SJSA1 (cell line): ENCODE data around the gene GNG14. TPM values are rescaled to one million over a fixed set of nuclear protein-coding genes. Genes with fewer than 3 reads are reported as not detected.
A peak's percentile ranks its signal among the peaks of the same experiment; 100 is the strongest.

ENCODE experiments used
- DNase-seq, 2 experiments: peaks; one replicate each; pipeline ENCODE4 v3.0.0-alpha.2; 2015 to 2020; ENCODE audit warnings: low spot score in 2 of 2, low read depth in 1 of 2
- H3K27ac ChIP-seq: fragments of 250-450 bp; sonication (Bioruptor Pico); 2 replicates; pipeline ENCODE4 v1.5.1; 2020; ENCODE audit warnings: mild to moderate bottlenecking, moderate library complexity
- H3K27me3 ChIP-seq: fragments of 250-450 bp; sonication (Bioruptor Pico); replicated peaks from 2 replicates; pipeline ENCODE4 v1.5.1; 2020; ENCODE audit warnings: mild to moderate bottlenecking, moderate library complexity
- H3K36me3 ChIP-seq: fragments of 250-450 bp; sonication (Bioruptor Pico); 2 replicates; pipeline ENCODE4 v1.5.1; 2020; ENCODE audit warnings: mild to moderate bottlenecking
- H3K4me1 ChIP-seq: fragments of 250-450 bp; sonication (Bioruptor Pico); replicated peaks from 2 replicates; pipeline ENCODE4 v1.6.1; 2021; ENCODE audit warnings: mild to moderate bottlenecking
- H3K4me3 ChIP-seq: fragments of 250-450 bp; sonication (Bioruptor Pico); 2 replicates; pipeline ENCODE4 v1.5.1; 2020; ENCODE audit warnings: mild to moderate bottlenecking
- H3K9me3 ChIP-seq: fragments of 250-450 bp; sonication (Bioruptor Pico); replicated peaks from 2 replicates; pipeline ENCODE4 v1.5.1; 2020; ENCODE audit warnings: mild to moderate bottlenecking
- total RNA-seq: library from RNA; depleted of rRNA; stranded (reverse); fragments of >200 nt; shearing (Covaris generic); gene quantifications from 2 replicates; pipeline ENCODE4 v1.2.3, GENCODE V29; 2014

GNG14 gene
- total RNA-seq, 1 experiment from 2014 or later = not detected

DNA sequence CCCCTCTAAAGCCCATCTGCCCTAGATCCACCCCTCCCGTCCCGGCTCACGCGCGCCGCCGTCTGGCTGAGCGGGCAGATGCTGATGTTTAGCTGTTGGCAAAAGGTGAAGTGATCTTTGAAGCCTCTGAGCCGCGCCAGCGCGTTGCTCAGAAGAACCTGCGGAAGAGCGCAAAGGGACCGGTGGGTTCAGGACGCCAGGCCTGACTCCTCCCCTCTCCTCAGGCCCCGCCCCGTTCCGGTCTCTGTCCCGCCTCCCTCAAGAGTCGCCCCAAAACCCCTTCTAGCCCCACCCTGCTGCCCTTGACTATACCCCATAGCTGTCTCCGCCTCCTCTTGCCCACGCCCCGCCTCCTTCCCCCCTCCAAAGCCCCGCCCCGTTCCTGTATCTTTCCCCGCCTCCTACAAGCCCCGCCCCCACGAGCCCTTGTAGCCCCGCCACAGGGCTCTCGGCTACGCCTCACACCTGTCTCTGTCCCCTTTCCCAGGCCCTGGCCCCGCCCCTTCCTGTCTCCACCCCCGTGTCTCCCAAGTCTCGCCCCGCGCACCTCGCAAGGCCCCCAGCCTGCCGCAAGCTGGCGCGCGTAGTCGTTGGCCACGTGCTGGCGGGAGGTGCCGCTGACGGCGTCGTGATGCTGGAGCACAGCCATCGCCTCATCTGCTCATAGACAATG lies 30.8 kb upstream of the GNG14 start:
- no peak for DNase-seq
- no peaks in the 10 kb centered on the region for H3K4me1 ChIP-seq
- H3K4me3 ChIP-seq = no peak overlapping the region
- no peak overlapping the region for H3K27ac ChIP-seq
- H3K9me3 ChIP-seq = no peaks in the 10 kb centered on the region
- H3K36me3 ChIP-seq = peaks cover 45% of the 10 kb centered on the region
- no peaks in the 10 kb centered on the region for H3K27me3 ChIP-seq

DNA sequence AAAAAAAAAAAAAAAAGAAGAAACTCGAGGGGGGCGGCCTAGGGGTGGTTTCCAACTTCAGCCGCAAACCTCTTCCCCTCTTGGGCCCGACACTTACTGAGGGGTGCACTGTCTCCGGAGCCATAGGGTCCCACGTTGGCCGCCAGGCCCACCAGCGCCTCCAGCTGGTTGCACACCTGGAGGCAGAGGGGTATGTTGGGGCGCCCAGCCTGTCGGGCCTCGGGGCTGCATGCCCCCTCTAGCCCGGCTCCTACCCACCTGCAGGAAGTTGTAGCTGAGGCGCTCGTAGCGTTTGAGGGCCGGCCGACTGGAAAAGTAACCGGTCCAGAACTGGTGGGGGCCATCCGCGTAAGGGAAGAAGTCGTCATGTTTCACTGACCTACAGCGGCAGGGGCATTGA lies 29.8 kb upstream of the GNG14 start:
- no peak overlapping the region for H3K4me3 ChIP-seq
- H3K27ac ChIP-seq = no peak overlapping the region
- no peaks in the 10 kb centered on the region for H3K4me1 ChIP-seq
- no peaks in the 10 kb centered on the region for H3K9me3 ChIP-seq
- H3K27me3 ChIP-seq = no peaks in the 10 kb centered on the region
- H3K36me3 ChIP-seq = peaks cover 48% of the 10 kb centered on the region
- DNase-seq = no peak

DNA sequence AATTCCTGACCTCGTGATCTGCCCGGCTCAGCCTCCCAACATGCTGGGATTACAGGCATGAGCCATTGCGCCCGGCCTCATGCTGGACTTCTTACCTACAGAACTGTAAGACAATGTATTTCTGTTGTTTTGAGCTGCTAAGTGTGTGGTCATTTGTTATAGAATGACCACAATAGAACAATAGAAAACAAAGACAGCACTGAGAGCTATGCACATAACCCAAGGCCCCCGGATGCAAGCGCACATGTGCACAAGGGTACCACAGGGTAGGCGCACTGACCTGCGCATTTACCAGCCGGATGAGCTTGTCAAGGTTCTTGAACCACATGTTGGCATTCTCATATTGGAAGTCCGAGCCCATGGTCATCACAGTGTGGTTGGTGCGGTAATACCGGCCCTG lies 26.8 kb upstream of the GNG14 start:
- H3K9me3 ChIP-seq = no peaks in the 10 kb centered on the region
- no peak overlapping the region for H3K27ac ChIP-seq
- no peak for DNase-seq
- no peak overlapping the region for H3K4me3 ChIP-seq
- H3K27me3 ChIP-seq = no peaks in the 10 kb centered on the region
- peaks cover 3% of the 10 kb centered on the region; the same call in 1 of the 2 replicates for H3K4me1 ChIP-seq
- H3K36me3 ChIP-seq = peaks cover 63% of the 10 kb centered on the region

DNA sequence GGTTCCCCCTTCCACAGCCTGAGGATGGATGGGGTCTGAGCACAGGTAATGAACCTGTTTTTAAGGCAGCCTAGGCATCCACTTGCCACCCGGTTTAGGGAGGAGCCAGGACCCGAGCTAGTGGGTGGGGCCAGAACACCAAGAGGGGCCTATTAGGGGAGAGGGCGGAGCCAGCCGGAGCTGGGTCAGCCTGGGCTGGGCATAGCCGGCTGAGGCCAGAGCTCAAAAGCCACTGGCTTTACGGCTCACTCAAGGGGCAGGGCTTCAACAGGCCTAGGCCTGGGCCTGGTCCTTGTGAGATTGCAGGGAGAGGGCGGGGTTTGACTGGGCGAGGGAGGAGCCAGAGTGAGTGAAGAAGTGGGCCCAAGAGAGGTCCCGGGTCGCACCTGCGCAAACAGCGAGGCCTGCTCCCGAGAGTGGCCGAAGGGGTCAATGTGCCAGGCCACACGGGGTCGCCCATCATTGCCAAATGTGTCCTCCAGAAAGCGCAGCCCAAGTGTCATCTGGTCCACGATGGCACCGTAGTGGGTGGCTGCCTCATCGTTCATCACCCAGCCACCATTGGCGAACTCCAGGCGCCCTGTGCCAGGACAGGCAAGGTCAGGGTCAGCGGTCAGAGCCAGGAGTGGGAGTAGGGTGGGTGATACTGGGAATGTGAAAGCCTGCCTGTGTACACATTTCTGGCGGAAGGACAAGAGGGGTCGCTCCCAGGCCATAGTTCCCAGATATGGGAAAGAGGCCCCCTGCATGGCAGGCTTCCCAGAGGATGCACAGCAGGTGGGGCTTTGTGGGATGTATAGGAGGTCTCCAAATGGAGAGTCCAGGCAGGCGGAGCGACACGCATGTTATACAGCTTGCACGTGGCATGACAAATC lies 23.2 kb upstream of the GNG14 start:
- Histone ChIP-seq H3K9me3 (no peaks in the 10 kb centered on the region), H3K36me3 (peaks cover 54% of the 10 kb centered on the region)
- DNase-seq = no peak

DNA sequence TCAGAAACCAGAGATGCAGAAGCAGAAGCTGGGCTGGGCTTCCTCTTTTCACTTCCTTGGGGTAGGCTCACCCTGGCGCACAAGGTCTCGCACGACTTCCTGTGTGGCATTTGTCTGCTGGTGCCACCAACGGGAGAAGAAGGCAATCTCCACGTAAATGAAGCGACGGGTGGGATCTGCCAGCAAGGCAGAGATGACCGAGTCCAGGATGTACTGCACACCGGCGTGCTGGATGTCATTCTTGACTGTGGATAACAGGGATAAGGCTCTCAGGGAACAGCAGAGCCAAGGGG lies 22.6 kb upstream of the GNG14 start:
- no peaks in the 10 kb centered on the region for H3K27me3 ChIP-seq
- no peaks in the 10 kb centered on the region for H3K9me3 ChIP-seq
- H3K4me1 ChIP-seq = peaks cover 24% of the 10 kb centered on the region
- H3K4me3 ChIP-seq = no peak overlapping the region
- no peak for DNase-seq
- peaks cover 51% of the 10 kb centered on the region for H3K36me3 ChIP-seq
- H3K27ac ChIP-seq = no peak overlapping the region

More for the DNA sequence above, 23.2 kb upstream of the GNG14 start:
- Histone ChIP-seq H3K4me1 (peaks cover 20% of the 10 kb centered on the region), H3K27ac (no peak overlapping the region), H3K27me3 (no peaks in the 10 kb centered on the region), H3K4me3 (no peak overlapping the region)

DNA sequence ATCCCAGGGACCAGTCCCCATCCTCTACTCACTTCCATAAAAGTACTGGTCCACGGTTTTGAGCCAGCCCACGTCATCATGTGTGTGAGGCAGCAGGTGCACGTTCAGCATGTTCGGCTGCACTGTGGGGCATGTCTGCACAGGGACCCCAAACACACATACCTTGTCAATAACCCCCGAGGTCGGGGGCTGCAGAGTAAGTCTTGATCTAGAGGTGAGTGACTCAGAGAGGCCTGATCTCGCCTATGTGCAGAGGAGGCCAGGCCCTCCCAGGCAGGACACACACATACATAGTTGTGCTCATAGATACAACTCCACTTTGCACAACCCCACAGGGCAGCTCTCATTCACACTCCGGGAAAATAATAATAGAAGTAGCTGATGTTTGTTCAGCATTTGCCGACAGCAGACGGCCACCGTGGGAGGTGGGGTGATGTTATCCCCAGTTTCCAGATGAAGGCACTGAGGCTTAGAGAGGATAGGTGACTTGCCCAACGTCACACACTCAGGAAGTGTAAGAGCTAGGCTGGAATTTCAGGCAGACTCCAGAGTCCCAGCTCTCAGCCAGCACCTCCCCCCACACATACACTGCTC lies 22.0 kb upstream of the GNG14 start:
- Histone ChIP-seq H3K27ac (no peak overlapping the region), H3K9me3 (no peaks in the 10 kb centered on the region), H3K36me3 (peaks cover 54% of the 10 kb centered on the region), H3K27me3 (no peaks in the 10 kb centered on the region), H3K4me1 (peaks cover 28% of the 10 kb centered on the region), H3K4me3 (peak overlapping the region; percentile 68)
- DNase-seq = no peak

DNA sequence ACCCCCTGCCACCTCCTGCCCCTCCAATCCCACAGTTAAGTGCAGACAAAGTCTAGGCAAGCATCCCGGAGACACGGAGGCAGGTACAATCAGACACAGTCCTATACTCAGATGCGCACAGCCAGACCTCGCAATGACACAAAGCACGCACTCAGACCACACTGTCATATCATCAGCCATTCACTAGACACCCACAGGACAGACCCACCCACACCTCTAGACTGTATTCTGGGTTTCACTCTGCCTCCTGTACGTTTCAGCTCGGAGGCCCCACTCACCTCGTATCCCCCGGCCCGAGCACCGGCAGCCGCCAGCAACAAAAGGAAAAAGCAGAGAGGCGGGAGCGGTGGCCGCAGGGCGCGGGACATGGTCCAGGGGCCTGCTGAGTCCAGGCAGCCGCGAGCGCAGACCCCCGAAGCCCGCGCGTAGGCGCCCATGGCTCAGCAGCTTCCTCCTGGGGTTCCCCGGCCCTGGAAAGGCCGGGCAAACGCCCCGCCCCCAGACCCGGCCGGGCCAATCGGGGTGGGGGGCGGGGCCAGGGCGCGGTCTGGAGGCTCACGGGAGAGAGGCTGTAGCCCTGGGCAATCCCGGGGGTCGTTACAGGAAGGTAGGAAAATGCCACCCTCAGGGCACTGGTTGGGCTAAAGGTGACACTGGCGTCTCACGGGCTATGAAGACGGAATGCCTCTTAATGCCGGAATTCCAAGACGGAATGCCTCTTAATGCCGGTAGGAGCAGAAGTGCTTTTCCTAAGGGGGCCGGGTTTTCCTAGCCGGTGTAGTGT lies 21.3 kb upstream of the GNG14 start, which contains the start of the genes MAN2B1 and WDR83:
Gene MAN2B1 (minus strand): TSS at position 478 of the 784 bp plus-strand sequence. CDS start 41 bp downstream, at position 437.
Gene WDR83 (plus strand): TSS at position 543 of the 784 bp plus-strand sequence. CDS start 2,984 bp downstream, outside the sequence.
- Histone ChIP-seq H3K27me3 (no peaks in the 10 kb centered on the region), H3K36me3 (peaks cover 48% of the 10 kb centered on the region), H3K27ac (no peak within 1 kb of the TSS), H3K4me3 (peak within 1 kb of the TSS; percentile 68), H3K4me1 (peaks cover 28% of the 10 kb centered on the region), H3K9me3 (no peaks in the 10 kb centered on the region)
- DNase-seq = peak; percentile 66 to 83

DNA sequence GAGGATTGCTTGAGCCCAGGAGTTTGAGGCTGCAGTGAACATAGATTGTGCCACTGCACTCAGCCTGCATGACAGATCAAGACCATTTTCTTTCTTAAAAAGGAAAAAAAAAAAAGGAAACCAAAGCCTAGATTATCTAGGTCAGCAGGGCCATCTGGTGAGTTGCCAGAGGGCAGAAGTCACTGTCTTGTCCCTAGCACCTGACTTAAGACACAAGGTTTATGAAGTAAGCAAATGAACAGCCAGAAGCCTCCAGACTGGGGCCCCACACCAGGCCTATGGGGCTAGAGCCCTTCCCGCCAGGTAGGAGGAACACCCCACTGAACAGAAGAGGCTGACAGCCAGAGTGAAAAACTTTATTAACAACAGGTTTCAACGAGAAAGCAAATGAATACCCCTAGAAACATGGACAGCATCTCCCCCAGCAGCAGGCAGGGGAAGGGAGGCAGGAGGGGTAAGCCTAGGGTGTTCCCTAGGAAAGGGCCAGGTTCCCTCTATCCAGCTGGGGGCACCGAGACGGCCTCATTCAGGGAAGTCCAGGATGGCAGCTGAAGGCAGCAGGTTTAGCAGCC lies 20.0 kb upstream of the GNG14 start:
- H3K4me1 ChIP-seq = peaks cover 28% of the 10 kb centered on the region
- no peak overlapping the region for H3K4me3 ChIP-seq
- H3K27me3 ChIP-seq = no peaks in the 10 kb centered on the region
- no peak overlapping the region for H3K27ac ChIP-seq
- H3K36me3 ChIP-seq = peaks cover 51% of the 10 kb centered on the region
- no peak for DNase-seq
- no peaks in the 10 kb centered on the region for H3K9me3 ChIP-seq

DNA sequence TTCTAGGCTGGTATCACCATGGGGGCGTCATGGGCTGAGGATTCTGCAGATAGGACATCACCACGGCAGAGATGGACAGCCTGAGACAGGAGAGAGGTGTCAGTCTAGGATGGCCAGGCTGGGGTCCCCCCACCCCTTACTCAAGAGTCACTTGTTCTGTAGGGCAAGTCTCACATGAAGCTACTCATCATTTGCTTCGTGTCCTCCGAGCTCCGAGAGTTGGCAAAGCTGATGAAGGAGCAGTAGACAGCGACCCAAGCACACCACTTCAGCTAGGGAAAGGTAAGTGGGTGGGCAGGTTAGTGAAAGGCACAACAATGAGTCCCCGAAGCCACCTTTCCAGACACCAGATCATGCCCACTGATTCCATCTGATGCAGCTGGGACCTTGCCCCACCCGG lies 19.5 kb upstream of the GNG14 start:
- DNase-seq = no peak
- Histone ChIP-seq H3K4me1 (peaks cover 28% of the 10 kb centered on the region), H3K4me3 (peak overlapping the region; percentile 70), H3K27me3 (no peaks in the 10 kb centered on the region), H3K9me3 (no peaks in the 10 kb centered on the region), H3K27ac (no peak overlapping the region), H3K36me3 (peaks cover 51% of the 10 kb centered on the region)

DNA sequence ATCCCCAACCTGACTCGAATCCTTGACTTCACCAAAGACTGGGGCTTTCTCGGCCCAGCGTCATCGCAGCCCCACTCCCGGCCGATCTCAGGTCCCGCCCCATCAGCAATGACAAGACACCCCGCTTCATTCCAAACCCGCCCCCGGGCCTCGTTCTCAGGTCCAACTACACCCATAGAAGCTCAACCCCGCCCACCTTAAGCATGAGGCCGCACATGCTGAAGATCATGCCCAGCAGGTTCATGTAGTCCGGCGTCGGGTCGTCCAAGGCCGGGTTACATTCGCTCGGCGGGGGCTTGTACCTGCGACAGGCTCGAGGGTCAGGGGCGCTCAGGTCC lies 18.9 kb upstream of the GNG14 start:
- peaks cover 51% of the 10 kb centered on the region for H3K36me3 ChIP-seq

DNA sequence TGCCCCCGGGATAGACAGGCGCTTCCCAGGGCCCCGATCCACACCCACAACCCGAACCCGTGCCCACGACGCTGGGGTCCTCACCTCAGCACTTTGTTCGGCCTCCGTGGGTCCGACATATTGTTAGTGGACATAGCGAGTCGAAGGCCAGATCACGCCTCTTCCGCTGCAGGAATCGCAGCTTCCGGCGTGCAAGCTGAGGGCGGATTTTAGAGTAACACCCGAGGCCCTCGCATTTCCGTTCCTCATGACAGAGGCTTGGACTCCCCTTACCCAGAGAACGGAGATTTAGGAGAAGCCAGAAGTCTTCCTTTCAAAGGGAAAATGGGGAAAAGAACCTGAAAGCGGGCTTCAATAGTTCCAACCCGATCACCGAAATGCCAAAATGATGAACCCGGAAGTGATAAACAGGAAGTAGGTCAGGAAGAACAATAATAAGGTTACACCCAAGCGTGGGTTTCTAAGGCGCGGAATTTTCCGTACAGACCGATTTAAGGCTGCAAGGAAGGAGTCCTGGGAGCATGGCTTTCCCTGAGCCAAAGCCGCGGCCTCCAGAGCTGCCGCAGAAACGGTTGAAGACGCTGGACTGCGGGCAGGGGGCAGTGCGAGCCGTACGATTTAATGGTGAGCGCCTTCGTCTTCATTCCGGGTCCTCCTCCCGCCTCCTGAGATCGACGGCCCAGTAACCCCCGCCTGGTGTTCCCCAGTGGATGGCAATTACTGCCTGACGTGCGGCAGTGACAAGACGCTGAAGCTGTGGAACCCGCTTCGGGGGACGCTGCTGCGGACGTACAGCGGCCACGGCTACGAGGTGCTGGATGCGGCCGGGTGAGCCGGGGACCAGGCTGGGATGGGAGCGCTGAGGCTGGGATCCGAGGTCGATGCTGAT lies 18.3 kb upstream of the GNG14 start:
- peaks cover 51% of the 10 kb centered on the region for H3K36me3 ChIP-seq
- peak overlapping the region; percentile 70 for H3K4me3 ChIP-seq
- H3K9me3 ChIP-seq = no peaks in the 10 kb centered on the region
- peaks cover 28% of the 10 kb centered on the region for H3K4me1 ChIP-seq
- peak; percentile 76 to 94 for DNase-seq
- peak overlapping the region; percentile 94 for H3K27ac ChIP-seq
- H3K27me3 ChIP-seq = no peaks in the 10 kb centered on the region

More for the DNA sequence above, 18.9 kb upstream of the GNG14 start:
- Histone ChIP-seq H3K27ac (peak overlapping the region; percentile 94), H3K27me3 (no peaks in the 10 kb centered on the region), H3K9me3 (no peaks in the 10 kb centered on the region), H3K4me1 (peaks cover 28% of the 10 kb centered on the region), H3K4me3 (peak overlapping the region; percentile 70)
- no peak for DNase-seq

DNA sequence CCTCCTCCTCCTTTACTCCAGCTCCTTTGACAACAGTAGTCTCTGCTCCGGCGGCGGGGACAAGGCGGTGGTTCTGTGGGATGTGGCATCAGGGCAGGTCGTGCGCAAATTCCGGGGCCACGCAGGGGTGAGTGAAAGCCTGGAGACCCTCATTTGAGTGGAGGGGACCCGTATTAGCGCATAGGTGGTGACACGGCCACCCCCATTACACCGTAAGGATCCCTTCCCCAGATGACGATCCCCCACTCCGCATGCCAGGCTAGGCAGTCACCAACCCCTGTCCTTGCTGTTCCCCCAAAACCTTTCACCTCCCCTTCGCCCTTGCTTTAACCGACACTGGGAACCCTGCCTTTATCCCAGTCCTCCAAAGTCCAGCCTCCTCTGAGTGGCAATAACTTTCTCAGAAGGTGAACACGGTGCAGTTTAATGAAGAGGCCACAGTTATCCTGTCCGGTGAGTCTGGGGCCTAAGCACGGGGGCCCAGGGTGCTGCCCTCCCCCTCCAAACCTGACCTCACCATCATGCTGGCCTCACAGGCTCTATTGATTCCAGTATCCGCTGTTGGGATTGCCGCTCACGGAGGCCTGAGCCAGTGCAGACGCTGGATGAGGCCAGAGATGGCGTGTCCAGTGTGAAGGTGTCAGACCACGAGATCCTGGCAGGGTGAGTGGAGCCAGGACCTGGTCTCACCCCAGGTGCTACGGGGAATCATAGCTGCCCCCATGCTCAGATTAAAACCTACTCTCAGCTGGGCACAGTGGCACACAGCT lies 17.5 kb upstream of the GNG14 start:
- Histone ChIP-seq H3K4me1 (peaks cover 28% of the 10 kb centered on the region), H3K36me3 (peaks cover 50% of the 10 kb centered on the region), H3K27ac (peak overlapping the region; percentile 94), H3K9me3 (no peaks in the 10 kb centered on the region), H3K27me3 (no peaks in the 10 kb centered on the region), H3K4me3 (peak overlapping the region; percentile 70)
- no peak for DNase-seq
